ENCODE results near the gene PLPP2.

DNA sequence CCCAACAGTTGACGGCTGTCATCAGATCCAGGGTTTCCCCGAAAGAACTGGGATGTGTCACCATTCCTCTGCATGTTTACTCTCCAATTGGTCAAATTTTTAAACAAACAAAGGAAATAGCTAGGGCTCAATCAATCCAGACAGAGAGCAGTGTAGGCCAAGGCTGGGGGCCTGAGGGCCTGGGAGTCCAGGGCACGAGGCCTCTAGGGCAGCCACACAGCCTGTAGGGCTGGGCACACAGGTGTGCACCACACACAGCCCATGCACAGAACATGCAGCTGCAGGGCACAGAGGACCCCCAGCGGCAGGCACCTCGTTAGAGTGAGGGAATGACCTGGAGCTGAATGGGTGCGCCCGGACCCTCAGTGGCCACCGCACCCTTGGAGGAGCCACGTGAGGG is 43.9 kb upstream of the PLPP2 start:
- TF ChIP-seq CTCF (IDR thresholded peaks at IDR 0.05), result no peak
- TF ChIP-seq POLR2A (IDR thresholded peaks at IDR 0.05), result no peak
